HG02852 (cell line): Measurements from ENCODE around the gene KANSL3.
"Not testable (repeated sequence)": the region's sequence is repeated elsewhere in the genome, so short reads cannot be mapped to it uniquely, and the experiment has no call there.

Experiments used
- ATAC-seq: cut with Tn5 transposase; IDR thresholded peaks from one replicate; pipeline ENCODE4 v1.9.1; 2021; ENCODE audit warnings: mild to moderate bottlenecking, moderate library complexity; ENCODE audit not compliant: unreplicated experiment

KANSL3 gene

DNA sequence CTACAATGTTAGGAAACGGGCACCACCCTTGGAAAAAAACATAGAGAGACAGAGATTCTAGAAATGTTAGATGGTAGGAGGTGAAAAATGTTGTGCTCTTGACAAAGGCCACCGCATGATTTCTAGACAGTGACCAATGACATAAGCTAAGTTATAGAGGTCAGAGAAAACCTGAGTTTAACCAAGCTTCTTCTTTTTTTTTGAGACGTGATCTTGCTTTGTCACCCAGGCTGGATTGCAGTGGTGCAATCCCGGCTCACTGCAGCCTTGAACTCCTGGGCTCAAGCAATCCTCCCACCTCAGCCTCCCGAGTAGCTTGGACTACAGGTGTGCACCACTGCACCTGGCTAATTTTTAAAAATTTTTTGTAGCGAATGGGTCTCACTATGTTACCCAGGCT lies 17.4 kb upstream of the KANSL3 start:
- no peak for ATAC-seq

DNA sequence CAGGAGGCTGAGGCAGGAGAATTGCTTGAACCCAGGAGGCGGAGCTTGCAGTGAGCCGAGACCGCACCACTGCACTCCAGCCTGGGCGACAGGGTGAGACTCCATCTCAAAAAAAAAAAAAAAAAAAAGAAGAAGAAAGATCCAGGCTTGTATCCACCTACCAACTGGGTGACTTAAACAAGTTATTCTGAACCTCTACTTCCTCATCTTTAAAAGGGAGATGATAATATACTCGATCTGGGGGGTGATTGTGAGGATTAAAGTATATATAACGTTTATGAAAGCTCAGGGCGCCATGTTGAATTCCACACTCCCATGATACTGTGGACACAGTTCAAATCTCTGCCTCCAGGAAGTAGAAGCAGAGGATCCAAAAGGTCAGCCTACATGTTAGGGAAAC lies 16.7 kb upstream of the KANSL3 start:
- ATAC-seq, result not testable (repeated sequence)

DNA sequence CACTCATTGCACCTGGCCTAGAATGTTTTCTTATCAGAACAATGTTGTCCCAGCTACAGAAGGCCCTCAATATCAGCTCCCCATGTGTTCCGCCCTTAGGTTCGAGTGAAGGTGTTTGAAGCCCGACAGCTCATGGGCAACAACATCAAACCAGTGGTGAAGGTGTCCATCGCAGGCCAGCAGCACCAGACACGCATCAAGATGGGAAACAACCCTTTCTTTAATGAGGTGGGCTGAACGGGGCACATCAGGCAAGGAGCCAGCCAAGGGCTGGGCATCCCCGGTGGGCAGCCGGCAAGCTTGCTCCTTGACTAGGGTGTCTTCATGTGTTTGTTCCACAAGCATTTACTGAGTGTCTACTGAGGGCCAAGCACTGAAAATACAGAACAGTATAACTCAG lies 13.7 kb upstream of the KANSL3 start:
- ATAC-seq, result no peak

DNA sequence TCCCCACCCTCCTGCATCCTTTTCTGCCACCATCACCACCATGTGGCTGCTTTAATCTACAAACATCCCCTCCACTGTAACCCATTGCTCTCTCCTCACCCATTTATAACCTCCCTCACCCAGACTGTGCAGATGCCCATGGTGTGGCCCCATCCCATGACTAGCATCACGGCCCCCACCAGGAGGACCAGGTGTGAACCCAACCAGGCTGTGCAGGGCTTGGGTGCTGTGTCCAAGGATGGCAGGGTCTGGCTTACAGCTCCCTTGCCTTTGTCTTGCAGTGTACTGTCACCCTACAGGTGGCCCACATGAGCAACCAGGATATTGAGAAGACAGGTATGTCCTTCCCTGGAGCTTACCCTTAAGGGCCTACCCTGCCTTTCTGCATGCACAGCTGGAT lies 11.2 kb upstream of the KANSL3 start:
- ATAC-seq, result no peak

DNA sequence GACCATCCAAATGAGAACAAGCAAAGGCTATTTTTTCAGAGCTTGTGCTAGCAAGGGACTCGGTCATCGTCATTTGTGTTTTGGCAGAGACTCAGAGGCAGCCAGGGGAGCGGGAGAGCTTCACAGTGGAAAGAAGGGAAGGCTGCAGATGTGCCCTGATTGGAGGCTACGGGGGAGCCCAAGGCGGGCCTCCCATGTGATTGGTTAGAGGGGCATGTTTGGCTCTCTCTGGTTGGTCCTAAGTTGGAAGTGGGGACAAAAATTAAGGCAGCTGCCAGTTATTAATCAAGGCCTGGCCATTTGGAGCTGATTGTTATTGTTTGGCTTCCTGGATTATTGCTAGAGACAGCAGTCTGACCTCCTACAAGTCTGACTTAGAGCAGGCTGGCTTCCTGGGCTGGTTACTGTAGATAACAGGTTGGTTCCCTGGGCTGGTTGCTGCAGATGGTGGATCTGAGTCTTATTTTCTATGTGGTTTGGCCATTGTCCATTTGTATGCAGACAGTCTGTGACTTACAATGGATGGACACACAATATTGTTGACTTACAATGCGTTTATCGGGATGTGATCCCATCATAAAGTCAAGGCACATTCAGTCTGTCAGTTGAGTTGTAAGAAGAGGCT lies 10.3 kb upstream of the KANSL3 start:
- ATAC-seq, result no peak

DNA sequence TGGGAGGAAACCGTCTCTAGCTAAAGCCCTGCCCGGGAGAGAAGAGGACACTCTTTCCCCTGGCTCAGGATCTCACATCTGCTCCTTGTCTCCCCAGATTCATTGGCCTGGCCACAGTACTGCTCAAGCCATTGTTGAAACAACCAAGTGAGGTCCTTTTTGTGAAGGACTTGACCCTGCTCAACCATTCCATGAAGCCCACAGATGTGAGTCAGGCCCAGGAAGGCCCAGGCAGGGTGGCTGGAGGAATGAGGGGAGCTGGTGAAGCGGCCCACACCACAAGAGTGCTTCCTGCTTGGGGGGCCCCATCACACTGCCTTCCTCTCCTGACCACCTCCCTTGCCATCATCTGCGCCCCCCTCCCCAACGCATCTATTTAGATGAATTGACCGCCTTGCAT lies 9.6 kb upstream of the KANSL3 start:
- ATAC-seq, result no peak

DNA sequence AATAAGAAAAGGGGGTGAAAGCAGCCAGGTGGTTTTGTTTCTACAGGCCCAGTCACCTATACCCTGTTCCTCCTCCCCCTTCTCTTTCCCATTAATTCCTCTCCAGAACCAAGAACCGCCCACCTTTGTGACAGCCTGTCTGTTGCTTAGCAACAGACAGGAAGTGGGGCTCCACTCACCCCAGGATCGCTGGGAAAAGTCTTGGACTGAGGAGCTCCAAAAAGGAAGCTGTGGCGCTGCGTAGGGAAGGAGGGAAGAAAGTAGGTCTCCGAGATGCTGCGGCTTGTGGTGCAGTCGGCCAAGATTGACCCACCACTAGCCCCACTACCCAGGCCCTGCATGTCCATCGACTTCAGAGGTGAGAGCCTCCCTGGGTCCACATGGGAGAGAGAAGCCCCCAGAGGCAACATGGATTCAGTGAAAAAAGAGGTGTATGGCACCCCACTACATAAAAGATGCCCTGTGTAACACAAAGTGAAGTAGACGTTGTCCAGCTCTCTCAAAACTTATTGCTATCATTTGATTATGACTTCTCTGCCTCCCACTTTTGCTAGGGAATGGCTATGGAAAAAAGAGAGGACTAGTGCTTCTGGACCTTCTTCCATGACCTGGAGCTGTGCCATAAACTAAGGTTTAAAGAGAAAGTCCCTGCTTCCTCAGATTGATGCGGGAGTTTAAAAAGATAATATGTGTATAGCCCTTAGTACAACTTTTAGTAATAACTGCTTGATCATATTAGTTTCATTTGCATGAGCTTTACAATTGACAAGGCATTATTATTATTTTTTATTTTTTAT lies 4.7 kb upstream of the KANSL3 start, which contains the start of gene FER1L5:
Gene FER1L5 (plus strand): TSS at position 201 of the 797 bp plus-strand sequence. CDS start 73 bp downstream, at position 274.
- no peak for ATAC-seq

DNA sequence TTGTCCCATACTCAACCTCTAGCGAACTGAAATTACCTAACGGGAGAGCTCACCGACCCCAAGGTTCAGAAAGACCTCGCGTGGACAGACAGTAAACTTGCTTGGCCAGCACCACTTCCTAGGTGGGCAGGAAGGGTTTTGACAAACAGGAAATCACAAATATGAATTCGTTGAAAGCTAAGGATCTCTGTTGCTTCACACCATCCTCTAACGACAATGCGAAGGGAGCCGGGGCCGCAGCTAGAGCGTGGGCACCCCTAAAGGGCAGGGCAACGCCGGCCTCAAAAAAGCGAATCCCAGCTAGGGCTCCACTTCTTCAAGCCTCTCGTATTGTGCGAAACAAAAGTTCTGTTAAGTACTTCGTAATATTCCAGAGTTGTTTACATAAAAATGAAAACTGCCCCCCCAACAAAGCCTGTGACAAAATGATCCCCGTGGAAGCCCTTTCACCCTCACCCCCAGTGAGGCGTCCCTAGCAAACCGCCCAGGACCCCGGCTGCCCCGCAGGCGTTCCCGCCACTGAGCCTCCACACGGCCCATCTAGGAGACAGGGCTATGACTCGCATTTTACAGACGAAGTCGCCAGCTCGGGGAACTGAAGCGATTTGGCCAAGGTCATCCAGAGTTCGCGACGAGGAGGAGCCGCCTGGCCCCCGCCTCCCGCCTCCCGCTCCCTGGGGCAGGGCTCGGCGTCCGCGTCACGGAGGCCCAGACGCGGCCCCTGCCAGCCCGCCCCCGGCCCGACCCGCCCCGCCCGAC lies 548 bp downstream of the KANSL3 start:
- ATAC-seq, result peak; percentile 72

DNA sequence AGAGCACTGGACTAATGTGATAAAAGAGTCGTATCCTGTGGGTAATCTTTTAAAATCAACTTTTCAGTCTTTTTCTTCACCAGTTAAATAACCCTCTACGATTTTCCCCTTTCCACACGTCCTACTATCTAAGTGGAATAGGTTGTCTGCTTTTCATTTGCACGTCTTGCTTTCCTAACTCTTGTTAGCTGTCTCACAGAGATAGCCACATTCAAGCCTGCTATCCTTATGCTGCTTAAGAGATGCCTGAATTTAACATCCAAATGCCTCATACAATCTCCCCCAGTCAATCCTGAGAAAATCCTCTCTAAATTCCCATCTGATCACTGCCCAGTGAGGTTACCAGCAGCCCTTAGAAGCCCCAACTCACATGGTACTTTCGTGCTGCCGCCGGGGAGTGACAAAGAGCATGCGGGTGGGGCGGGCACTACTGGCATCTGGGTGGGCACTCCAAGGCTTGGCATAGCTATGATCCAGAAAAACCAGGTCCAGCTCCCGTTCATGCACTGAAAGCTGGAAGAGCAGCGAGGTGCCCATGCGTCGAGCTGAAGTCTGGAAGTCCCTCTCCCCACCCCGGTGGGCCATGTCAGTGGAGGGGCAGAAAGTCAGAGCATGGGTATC lies 1.5 kb downstream of the KANSL3 start:
- no peak for ATAC-seq

DNA sequence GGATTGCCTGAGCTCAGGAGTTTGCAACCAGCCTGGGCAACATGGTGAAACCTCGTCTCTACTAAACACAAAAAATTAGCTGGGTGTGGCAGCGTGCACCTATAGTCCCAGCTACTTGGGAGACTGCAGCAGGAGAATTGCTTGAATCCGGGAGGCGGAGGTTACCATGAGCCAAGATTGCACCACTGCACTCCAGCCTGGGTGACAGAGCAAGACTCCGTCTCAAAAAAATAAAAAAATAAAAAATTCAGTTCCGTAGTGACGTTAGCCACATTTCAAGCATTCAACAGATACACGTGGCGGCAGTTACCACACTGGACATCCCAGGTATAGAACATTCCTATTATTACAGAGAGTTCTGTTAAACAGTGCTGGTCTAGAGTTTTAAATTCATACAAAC lies 4.5 kb downstream of the KANSL3 start:
- no peak for ATAC-seq

DNA sequence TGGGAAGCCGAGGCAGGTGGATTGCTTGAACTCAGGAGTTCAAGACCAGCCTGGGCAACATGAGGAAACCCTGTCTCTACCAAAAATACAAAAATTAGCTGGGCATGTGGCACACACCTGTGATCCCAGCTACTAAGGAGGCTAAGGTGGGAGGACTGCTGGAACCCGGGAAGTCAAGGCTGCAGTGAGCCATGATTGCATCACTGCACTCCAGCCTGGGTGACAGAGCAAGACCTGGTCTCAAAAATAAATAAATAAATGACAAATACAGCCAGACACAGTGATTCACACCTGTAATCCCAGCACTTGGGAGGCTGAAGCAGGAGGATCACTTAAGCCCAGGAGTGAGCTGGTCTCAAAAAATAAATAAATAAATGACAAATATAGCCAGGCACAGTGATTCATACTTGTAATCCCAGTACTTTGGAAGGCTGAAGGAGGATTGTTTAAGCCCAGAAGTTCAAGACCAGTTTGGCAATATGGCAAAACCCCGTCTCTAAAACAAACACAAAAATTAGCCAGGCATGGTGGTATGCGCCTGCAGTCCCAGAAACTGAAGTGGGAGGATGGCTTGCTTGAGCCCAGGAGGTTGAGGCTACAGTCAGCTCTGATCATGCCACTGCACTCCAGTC lies 6.2 kb downstream of the KANSL3 start:
- ATAC-seq, result no peak

DNA sequence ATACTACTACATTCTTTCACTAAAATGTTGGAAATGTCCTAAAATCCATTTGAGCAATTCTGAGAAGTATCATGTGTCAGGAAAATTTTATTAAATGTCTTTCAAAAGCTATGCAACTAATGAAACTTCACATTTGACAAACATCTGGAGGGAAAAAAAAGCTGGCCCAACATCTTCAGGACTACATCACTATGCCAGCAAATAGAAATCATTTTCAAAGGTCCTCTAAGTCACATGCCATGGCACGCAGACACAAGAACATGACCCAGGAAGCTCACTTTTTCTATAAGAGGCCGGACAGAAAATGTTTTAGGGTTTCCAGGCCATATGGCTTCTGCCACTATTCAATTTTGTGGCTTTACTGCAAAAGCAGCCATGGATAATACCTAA lies 11.6 kb downstream of the KANSL3 start:
- ATAC-seq, result no peak

DNA sequence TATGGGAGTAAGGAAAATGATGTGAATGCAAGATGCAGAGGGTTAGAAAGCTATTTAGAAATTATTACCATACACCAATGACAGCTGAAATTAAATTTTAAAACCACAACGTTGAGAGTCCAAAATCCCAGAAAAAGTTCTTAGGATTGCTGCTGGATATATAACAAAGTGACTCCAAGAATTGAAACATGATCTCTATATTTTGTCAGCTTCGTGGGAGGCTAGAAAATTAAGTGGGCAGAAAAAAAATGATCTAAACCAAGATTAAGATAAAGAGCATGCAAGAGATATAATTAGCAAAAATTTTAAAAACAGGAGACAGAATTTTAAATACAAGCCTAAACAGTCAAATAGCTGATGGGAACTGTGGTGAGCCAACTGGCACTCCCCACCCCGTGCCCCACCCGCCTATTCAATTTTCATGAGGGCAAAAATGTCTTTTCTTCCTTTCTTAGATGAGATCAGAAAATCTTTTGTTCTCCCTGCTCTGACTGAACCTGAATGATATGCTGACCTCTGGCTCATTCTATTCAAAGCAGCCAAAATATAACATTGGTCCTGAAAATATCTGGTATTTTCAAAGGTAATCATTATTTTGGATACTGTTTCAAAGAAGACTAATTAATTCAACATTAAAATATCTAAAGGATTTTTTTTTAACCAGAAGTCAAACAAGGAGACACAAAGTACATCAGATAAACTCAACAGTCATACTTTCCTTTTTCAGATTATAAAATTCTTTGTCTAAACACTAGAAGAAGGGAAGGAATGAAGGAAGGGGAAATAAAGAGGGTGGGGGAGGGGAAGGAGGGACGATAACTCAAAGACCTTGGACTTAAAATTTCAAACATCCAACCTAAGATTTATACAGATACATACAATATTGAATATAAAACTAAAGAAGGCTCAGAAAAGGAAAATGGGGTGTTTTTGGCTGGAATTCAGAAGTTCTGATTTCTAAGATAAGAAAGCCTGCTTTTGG lies 12.2 kb downstream of the KANSL3 start:
- no peak for ATAC-seq

DNA sequence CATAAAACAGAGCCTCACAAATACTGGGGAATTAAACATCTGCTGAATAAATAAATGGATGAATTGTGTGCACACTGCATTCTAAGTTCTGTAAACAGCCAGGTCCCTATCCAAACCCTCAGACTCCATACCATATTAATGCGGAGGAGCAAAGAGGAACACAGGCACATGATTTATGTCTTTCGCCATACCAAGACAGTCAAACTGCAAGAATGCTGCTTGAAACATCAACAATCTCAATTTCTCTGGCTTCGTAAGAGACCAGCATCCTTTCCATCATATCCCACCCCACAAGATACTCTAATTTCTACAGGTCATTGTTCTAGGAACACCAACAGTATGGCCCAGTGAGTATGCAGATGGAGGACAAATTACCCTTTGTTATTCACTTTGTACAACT lies 15.0 kb downstream of the KANSL3 start:
- no peak for ATAC-seq

DNA sequence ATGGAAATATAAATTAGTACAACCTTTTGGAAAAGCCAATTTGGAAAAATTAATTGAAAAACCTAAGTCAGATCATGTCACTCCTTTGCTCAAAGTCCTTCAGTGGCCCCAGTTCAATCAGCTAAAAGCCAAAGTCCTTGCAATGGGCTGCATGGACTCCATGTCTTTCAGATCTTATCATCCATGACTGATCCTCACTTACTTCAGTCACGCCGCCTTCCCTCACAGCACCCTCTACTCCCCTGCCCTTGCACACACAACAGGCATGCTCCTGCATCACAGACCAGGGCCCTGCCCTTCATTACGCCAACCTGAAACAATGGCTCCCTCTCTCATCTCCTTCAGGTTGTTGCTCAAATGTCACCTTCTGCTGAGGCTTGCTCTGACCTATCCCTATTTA lies 15.6 kb downstream of the KANSL3 start:
- no peak for ATAC-seq

DNA sequence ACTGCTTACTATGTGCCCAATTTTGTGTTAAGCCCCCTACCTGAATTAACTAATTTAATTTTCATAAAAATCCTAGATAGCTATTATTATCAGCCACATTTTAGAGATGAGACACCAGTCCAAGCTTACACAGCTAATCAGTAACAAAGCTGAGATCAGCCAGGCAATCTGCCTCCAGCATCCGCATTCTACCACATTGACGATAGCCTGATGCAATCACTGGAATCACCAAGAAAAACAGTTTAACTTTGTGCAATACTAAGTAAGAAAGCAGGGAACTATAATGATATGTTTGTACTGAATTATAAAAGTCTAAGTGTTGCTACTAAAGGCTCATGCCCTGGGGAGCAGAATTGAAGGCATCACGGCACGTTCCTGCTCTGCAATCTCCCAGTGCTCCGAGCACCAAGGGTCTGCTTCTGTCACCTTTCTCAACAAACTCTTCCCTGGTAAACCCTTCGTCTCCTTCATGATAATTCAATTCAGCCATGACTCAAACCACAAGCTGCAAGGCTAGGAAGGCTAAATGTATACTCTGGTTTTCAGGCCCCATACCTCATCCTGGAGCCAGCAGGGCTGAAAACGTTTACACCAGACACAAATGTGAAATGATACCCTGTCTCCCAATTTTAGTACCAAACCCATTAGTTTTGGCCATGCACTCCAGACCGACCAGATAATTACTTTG lies 19.4 kb downstream of the KANSL3 start:
- no peak for ATAC-seq

DNA sequence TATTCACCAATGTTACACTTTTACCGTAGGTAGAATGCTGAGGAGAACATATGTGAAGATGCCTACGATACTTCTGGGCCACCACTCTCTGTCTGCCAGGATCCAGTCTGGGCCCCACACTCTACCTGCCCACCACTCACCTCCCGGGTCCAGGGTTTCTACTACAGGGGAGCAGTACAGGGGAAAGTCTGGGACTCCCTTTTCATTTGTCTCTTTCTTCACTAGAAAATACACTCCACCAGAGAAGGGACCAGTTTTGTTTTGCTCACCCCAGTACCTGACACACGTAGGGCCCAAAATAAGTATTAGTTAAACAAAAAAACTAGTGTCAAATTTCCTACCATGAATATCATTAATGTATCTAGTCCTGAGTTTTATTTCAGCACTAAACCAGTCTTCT lies 21.1 kb downstream of the KANSL3 start:
- no peak for ATAC-seq

DNA sequence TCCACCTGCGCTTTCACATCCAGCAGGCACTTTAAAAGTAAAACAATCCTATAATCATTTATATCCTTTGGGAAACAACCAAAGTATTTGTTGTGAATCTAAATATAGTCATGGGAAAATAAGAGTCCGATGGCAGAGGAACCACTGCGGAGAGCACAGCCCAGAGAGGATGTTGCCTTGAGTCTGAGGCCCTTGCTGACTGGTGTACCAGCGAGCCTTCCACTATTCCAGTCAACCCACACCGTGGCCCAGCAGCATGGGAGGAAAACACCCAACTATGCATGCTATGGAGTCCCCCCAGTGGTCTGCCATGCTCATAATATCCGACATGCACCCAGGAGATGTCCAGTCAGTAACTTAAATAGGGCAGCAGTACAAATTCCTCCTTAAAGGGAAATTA lies 21.6 kb downstream of the KANSL3 start:
- no peak for ATAC-seq

DNA sequence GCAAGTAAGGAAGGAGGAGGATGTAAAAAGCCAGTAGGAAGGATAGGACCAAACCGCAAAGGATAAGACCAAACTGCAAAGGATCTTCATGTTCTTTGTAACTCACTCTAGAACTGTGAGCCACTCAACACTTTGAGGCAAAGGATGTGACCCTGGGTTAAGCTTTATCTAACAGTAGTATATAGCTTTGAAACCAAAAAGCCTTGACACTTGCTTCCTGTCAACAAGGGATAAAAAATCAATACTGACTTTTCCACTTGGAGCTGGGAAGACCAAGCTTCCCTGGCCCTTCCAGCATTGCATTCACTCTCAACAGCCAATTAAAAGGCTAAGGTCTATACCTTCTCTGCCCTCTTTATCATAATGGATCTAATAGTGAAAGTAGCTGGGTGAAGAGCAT lies 22.0 kb downstream of the KANSL3 start:
- ATAC-seq, result no peak
